H9 (cell line): Measurements from ENCODE around the gene ULK1. TPM values are rescaled to one million over a fixed set of nuclear protein-coding genes. Genes with fewer than 3 reads are reported as not detected.

Experiments used
- DNase-seq: peaks from one replicate; pipeline ENCODE4 v3.0.0-alpha.2; 2017
- H2AFZ ChIP-seq: one replicate; pipeline ENCODE4 v1.6.1; 2013; ENCODE audit warnings: mild to moderate bottlenecking, low read length, control low read depth, moderate library complexity
- H2AK5ac ChIP-seq: 2 replicates; pipeline ENCODE4 v1.6.1; 2013; ENCODE audit warnings: low read length, control low read depth, mixed read lengths; ENCODE audit not compliant: insufficient read length
- H2BK120ac ChIP-seq: one replicate; pipeline ENCODE4 v1.6.1; 2013; ENCODE audit warnings: low read depth, mild to moderate bottlenecking, low read length, control low read depth, inconsistent platforms; ENCODE audit not compliant: poor library complexity, severe bottlenecking
- H2BK12ac ChIP-seq: 2 replicates; pipeline ENCODE4 v1.6.1; 2013; ENCODE audit warnings: low read length, control low read depth, mixed read lengths, low read depth; ENCODE audit not compliant: insufficient read length
- H2BK15ac ChIP-seq: 2 replicates; pipeline ENCODE4 v1.6.1; 2013; ENCODE audit warnings: low read depth, low read length, control low read depth
- H2BK20ac ChIP-seq: one replicate; pipeline ENCODE4 v1.6.1; 2013; ENCODE audit warnings: low read depth, mild to moderate bottlenecking, low read length, control low read depth, inconsistent platforms; ENCODE audit not compliant: poor library complexity, severe bottlenecking
- H2BK5ac ChIP-seq: 2 replicates; pipeline ENCODE4 v1.6.1; 2013; ENCODE audit warnings: low read length, control low read depth, mixed read lengths; ENCODE audit not compliant: insufficient read length
- H3K14ac ChIP-seq: 2 replicates; pipeline ENCODE4 v1.6.1; 2013; ENCODE audit warnings: low read length, control low read depth; ENCODE audit not compliant: insufficient read depth
- H3K18ac ChIP-seq: 2 replicates; pipeline ENCODE4 v1.6.1; 2013; ENCODE audit warnings: low read depth, mild to moderate bottlenecking, mixed read lengths, low read length, control low read depth; ENCODE audit not compliant: insufficient read length
- H3K23ac ChIP-seq: 2 replicates; pipeline ENCODE4 v1.6.1; 2013; ENCODE audit warnings: low read length, control low read depth, mixed read lengths, low read depth; ENCODE audit not compliant: insufficient read length
- H3K23me2 ChIP-seq: 2 replicates; pipeline ENCODE4 v1.6.1; 2013; ENCODE audit warnings: low read depth, mild to moderate bottlenecking, mixed read lengths, low read length, control low read depth; ENCODE audit not compliant: insufficient read length, poor library complexity, severe bottlenecking
- H3K27ac ChIP-seq: 2 replicates; pipeline ENCODE4 v1.5.1; 2013; ENCODE audit warnings: low read length, control low read depth, mixed read lengths, low read depth; ENCODE audit not compliant: insufficient read length
- H3K27me3 ChIP-seq: 2 replicates; pipeline ENCODE4 v1.6.1; 2013; ENCODE audit warnings: low read length, control low read depth, inconsistent platforms; ENCODE audit not compliant: insufficient read depth
- H3K4ac ChIP-seq: 2 replicates; pipeline ENCODE4 v1.6.1; 2013; ENCODE audit warnings: low read depth, mild to moderate bottlenecking, control low read depth, inconsistent platforms, low read length, moderate library complexity
- H3K4me1 ChIP-seq: 2 replicates; pipeline ENCODE4 v1.6.1; 2013; ENCODE audit warnings: low read length, control low read depth, inconsistent platforms; ENCODE audit not compliant: insufficient read depth
- H3K4me2 ChIP-seq: 2 replicates; pipeline ENCODE4 v1.6.1; 2013; ENCODE audit warnings: low read length, control low read depth, mixed read lengths; ENCODE audit not compliant: insufficient read length, insufficient read depth
- H3K56ac ChIP-seq: 2 replicates; pipeline ENCODE4 v1.6.1; 2013; ENCODE audit warnings: low read depth, mild to moderate bottlenecking, mixed read lengths, low read length, control low read depth; ENCODE audit not compliant: insufficient read length
- H3K79me1 ChIP-seq: 2 replicates; pipeline ENCODE4 v1.6.1; 2013; ENCODE audit warnings: low read depth, mild to moderate bottlenecking, moderate library complexity, low read length, control low read depth, inconsistent platforms; ENCODE audit not compliant: insufficient read depth, poor library complexity, severe bottlenecking
- H3K79me2 ChIP-seq: 2 replicates; pipeline ENCODE4 v1.6.1; 2013; ENCODE audit warnings: low read length, control low read depth, inconsistent platforms; ENCODE audit not compliant: insufficient read depth
- H3K9ac ChIP-seq: 2 replicates; pipeline ENCODE4 v1.6.1; 2013; ENCODE audit warnings: low read length, control low read depth, mixed read lengths; ENCODE audit not compliant: insufficient read length; ENCODE audit errors: extremely low read depth
- H3K9me3 ChIP-seq: one replicate; pipeline ENCODE4 v1.6.1; 2013; ENCODE audit warnings: low read depth, low read length, inconsistent platforms; ENCODE audit not compliant: control insufficient read depth
- H3T11ph ChIP-seq: one replicate; pipeline ENCODE4 v1.6.1; 2013; ENCODE audit warnings: mild to moderate bottlenecking, low read length, control low read depth, inconsistent platforms
- H4K20me1 ChIP-seq: one replicate; pipeline ENCODE4 v1.6.1; 2013; ENCODE audit not compliant: control insufficient read depth, insufficient read length, insufficient read depth
- H4K5ac ChIP-seq: 2 replicates; pipeline ENCODE4 v1.6.1; 2013; ENCODE audit warnings: low read depth, mild to moderate bottlenecking, mixed read lengths, low read length, control low read depth; ENCODE audit not compliant: insufficient read length
- H4K8ac ChIP-seq: replicated peaks from 2 replicates; pipeline ENCODE4 v1.6.1; 2013; ENCODE audit warnings: low read length, control low read depth, mixed read lengths, low read depth; ENCODE audit not compliant: insufficient read length
- H4K91ac ChIP-seq: 2 replicates; pipeline ENCODE4 v1.6.1; 2013; ENCODE audit warnings: low read depth, mild to moderate bottlenecking, moderate library complexity, mixed read lengths, low read length, control low read depth; ENCODE audit not compliant: insufficient read length
- H3K27ac Mint-ChIP-seq, 3 experiments: 2 replicates in 2 of 3; 3 replicates in 1 of 3; pipeline ENCODE4 v1.8.0; 2020 to 2021; ENCODE audit warnings: mixed read lengths in 3 of 3, mild to moderate bottlenecking in 1 of 3, moderate library complexity in 1 of 3
- H3K27me3 Mint-ChIP-seq: 2 replicates; pipeline ENCODE4 v1.8.0; 2021; ENCODE audit warnings: low read depth, mild to moderate bottlenecking, moderate library complexity, mixed read lengths
- H3K36me3 Mint-ChIP-seq, 3 experiments: 2 replicates in 2 of 3; 3 replicates in 1 of 3; pipeline ENCODE4 v1.8.0; 2020 to 2021; ENCODE audit warnings: low read depth in 3 of 3, mixed read lengths in 3 of 3; ENCODE audit not compliant: insufficient read depth in 1 of 3
- H3K4me1 Mint-ChIP-seq, 2 experiments: 2 replicates each; pipeline ENCODE4 v1.8.0; 2020; ENCODE audit warnings: mixed read lengths in 2 of 2
- H3K4me3 Mint-ChIP-seq, 2 experiments: 2 replicates in 1 of 2; 3 replicates in 1 of 2; pipeline ENCODE4 v1.8.0; 2020 to 2021; ENCODE audit warnings: mild to moderate bottlenecking in 2 of 2, mixed read lengths in 2 of 2, moderate library complexity in 1 of 2
- H3K9me3 Mint-ChIP-seq, 2 experiments: 2 replicates in 1 of 2; 3 replicates in 1 of 2; pipeline ENCODE4 v1.8.0; 2020; ENCODE audit warnings: mild to moderate bottlenecking in 2 of 2, mixed read lengths in 2 of 2, moderate library complexity in 1 of 2
- CTCF ChIP-seq: fragments of 200-600 bp; sonication (generic); conservative IDR thresholded peaks from 3 replicates; pipeline ENCODE4 v1.8.0; 2021; ENCODE audit warnings: antibody characterized with exemption, mild to moderate bottlenecking
- WGBS: extraction: QIAGEN DNeasy Blood & Tissue Kit; methylation state at CpG from one replicate; pipeline ENCODE4 v1.1.7; 2013; ENCODE audit warnings: missing lambda C conversion rate, low lambda C conversion rate, mixed read lengths; ENCODE audit not compliant: insufficient read length; ENCODE audit errors: extremely low coverage; 5-methylcytosine and 5-hydroxymethylcytosine counted together
- total RNA-seq: library from RNA; stranded (reverse); gene quantifications from 2 replicates; pipeline ENCODE4 v1.2.1, GENCODE V29; 2021

ULK1 gene
- total RNA-seq, 1 experiment from 2014 or later = 57.2 TPM

DNA sequence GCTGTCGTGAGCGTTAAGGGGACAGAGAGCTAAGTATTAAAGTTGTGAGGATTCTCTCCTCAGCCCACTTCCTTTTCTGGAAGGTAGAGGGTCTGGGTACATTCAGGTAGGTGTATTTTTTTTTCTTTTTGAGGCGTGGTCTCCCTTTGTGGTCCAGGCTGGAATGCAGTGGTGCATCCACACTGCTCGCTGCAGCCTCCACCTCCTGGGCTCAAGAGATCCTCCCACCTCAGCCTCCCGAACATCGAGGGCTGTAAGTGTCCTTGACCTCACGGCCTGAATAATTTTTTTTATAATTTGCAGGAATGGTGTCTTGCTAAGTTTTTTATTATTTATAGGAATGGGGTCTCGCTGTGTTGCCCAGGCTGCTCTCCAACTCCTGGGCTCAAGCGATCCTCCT lies 36.1 kb downstream of the ULK1 start:
- H3K36me3 Mint-ChIP-seq = peaks cover 34 to 56% (median 46%) of the 10 kb centered on the region in 3 experiments
- Histone ChIP-seq H3K27me3 (no peaks in the 10 kb centered on the region), H4K8ac (no peak overlapping the region), H3K4me2 (peak overlapping the region; percentile 56), H2BK20ac (no peak overlapping the region), H3K79me1 (peaks cover 4% of the 10 kb centered on the region), H3K9ac (peak overlapping the region; percentile 29), H3T11ph (no peak overlapping the region), H3K9me3 (no peaks in the 10 kb centered on the region), H2AFZ (no peak overlapping the region), H4K20me1 (no peaks in the 10 kb centered on the region), H4K5ac (no peak overlapping the region), H2BK120ac (no peak overlapping the region), H3K4ac (no peak overlapping the region), H4K91ac (no peak overlapping the region), H2BK5ac (no peak overlapping the region), H2BK15ac (no peak overlapping the region), H3K23ac (no peak overlapping the region), H3K23me2 (peaks cover 13% of the 10 kb centered on the region), H3K18ac (no peak overlapping the region), H2AK5ac (no peak overlapping the region), H3K14ac (no peak overlapping the region), H3K56ac (no peak overlapping the region), H2BK12ac (no peak overlapping the region), H3K79me2 (peaks cover 7% of the 10 kb centered on the region; the same call in 1 of the 2 replicates), H3K4me1 (no peaks in the 10 kb centered on the region), H3K27ac (no peak overlapping the region)
- H3K4me1 Mint-ChIP-seq = peaks cover 3 to 9% of the 10 kb centered on the region in 2 experiments
- TF ChIP-seq CTCF = no peak
- peak overlapping the region; percentile 89 to 93 for H3K4me3 Mint-ChIP-seq
- no peak for DNase-seq
- H3K9me3 Mint-ChIP-seq = peaks cover 4 to 11% of the 10 kb centered on the region in 2 experiments; a peak in 3 of 5 replicates
- H3K27ac Mint-ChIP-seq = peak overlapping the region in 1 of 3 experiments; percentile 73; a peak in 3 of 7 replicates
- peaks cover 3% of the 10 kb centered on the region for H3K27me3 Mint-ChIP-seq
- WGBS = no CpG with 5 or more reads among the region's 9 CpGs
